GM12874 (cell line): ENCODE measurements around the gene TMTC4.

Source experiments
- TF ChIP-seq, protein P1 (sequence below): IDR thresholded peaks from 2 replicates; pipeline ENCODE4 v1.5.1; 2011; ENCODE audit warnings: low read depth, mild to moderate bottlenecking, control low read depth, low read length, moderate library complexity; ENCODE audit not compliant: insufficient read depth

Gene TMTC4

DNA sequence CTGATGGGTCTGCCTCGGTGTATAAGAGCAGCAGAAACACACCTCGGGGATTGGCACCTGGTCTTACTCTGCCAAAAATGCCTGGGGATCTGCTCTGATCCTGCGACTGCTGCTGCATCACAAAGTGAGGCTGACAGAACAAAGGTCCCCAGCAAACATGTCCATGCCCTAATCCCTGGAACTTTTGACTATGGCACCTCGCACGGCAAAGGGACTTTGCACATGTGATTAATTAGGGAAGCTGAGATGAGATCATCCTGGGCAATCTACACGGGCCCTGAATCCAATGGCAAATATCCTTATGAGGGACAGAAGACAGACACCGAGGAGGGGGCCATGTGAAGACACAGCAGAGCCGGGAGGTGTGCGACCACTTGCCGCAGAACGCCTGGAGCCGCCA, 94.5 kb downstream of the TMTC4 start:
- TF ChIP-seq, protein P1, sequence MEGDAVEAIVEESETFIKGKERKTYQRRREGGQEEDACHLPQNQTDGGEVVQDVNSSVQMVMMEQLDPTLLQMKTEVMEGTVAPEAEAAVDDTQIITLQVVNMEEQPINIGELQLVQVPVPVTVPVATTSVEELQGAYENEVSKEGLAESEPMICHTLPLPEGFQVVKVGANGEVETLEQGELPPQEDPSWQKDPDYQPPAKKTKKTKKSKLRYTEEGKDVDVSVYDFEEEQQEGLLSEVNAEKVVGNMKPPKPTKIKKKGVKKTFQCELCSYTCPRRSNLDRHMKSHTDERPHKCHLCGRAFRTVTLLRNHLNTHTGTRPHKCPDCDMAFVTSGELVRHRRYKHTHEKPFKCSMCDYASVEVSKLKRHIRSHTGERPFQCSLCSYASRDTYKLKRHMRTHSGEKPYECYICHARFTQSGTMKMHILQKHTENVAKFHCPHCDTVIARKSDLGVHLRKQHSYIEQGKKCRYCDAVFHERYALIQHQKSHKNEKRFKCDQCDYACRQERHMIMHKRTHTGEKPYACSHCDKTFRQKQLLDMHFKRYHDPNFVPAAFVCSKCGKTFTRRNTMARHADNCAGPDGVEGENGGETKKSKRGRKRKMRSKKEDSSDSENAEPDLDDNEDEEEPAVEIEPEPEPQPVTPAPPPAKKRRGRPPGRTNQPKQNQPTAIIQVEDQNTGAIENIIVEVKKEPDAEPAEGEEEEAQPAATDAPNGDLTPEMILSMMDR: no peak

DNA sequence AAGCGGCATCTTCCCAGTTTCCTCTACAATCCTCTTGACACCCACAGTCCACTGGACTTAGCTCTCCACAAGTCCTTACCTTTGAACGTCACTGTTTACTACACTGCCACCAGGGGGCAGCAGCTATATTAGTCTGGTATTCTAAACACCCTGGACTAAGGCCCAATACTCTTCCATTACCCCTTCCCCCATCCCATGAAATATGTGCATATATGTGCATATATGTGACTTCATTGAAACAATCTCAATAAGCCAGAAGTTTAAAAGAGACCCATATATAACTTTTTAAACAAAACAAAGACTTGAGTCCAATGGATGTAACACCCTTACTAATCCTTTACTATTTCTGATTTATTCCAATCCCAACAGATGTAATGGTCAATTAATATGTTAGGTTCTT, 101.5 kb downstream of the TMTC4 start:
- TF ChIP-seq, protein P1: peak; percentile 63

DNA sequence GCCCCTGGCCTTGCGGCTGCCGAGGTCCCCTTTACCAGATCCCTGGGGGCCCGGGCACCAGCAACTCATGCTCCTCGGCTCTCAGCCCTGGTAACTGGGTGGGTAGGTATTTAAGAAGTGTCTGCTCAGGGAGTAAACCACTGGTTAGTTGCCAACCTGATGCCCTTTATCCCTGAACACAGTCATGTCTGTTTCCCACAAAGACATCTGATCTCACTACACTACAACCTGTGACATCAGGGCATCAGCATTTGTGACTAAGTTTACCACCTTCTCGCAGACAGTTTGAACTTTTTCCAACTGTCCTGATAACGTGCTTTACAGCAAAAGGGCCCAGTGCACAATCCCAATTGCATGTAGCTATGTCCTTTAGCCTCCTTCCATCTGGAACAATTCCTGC, 108.1 kb downstream of the TMTC4 start:
- TF ChIP-seq, protein P1: no peak

DNA sequence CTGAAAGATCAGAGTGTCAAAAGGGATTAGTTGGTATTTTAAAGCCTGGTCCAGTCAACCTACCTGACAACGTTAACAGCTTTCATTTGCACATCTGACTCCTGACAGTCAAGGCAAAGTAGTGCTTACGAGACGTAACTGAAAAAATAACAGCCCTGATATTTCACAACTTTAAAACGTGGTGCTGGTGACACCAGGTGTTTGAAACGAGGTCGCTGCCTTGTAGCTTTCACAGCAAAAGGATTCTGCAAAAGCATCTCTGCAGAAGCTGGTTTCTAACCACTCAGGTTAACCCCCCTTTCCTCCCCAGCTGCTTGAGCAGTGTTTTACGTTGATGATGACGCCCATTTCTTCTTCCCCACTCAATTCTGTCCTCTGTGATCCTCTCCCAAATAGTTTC, 109.3 kb downstream of the TMTC4 start:
- TF ChIP-seq, protein P1: no peak

DNA sequence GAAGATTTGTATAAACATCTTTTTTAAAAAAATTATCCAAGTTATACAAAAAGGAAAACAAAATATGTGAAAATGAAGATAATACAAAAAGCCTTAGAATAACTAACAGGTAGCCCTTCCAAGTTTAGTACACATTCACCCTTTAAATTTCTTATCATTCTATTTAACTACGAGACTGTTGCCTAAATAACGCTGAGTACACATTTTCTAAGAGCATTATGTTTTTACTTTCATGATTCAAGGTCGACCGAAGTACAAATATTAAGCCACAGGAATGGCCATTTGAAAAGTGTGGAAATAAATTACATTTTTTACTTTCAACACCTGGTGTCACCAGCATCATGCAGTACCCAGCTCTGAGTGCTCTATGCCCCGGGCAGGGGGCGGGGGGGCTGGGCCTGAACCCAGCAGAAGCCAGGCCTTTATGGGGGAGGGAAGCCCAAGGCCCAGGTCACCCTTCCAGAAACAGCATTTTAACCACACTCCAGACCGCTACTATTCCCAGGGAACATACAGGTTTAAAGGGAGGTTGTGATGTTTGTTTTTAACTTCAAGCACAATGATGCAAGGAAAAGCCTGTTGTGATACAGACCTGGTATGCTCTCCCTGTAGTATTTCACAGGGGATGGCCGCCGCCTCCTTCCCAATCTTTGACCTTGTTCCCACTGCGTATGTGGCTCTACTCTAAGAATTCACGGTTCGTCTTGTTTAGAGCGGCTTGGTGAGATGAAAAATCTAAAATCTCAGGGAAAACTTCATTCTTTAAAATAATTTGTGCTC, 110.0 kb downstream of the TMTC4 start:
- TF ChIP-seq, protein P1: no peak

DNA sequence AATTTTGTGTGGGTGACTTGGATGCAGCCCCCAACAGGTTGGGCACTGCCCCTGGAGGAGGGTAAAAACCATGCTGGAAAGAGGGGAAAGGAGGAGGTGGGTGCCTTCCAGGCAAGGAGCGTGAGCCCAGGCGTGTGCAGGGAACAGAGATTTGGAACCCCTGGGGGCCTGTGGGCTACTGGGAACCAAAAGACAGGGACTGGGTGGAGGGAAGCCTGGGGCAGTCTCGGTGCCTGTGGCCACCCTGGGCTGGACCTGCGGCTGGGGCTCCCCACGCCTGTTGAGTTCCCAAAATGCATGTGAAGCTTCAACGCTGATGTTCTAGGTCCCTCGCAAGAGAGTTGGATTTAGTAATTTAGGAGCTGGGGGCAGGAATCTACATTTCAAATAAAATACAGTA, 110.8 kb downstream of the TMTC4 start:
- TF ChIP-seq, protein P1: no peak

DNA sequence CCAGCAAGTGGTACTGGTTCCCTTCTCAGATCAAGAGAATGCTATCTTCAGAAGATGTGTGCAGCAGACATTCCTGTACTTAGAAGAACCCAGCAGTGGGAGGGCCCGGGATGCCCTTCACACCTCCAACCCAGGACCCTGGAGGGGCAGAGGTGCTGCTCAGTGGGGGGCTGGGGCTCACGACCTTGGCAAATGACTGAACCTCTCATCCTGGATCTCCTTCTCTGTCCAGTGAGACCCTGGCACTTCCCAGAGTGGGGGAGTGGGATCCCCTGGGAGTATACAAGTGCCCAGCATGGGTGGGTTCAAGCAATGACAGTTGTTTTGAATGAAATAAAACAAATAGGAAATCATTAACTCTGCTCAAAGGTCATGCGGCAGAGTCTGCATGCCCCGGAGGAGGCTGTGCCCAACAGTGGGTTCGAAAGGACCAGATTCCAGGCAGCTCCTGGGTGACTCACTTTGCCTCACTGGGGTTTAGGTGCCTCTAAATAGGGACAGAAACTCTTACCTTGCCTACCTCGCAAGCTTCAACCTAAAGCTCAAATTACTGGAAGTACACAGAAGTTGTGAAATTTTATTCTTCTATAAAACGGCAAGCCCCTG, 112.9 kb downstream of the TMTC4 start:
- TF ChIP-seq, protein P1: no peak
